NK-92 treated with Interleukin-12 subunit alpha and Interleukin-12 subunit beta, amount 100 ng/mL, for 24 hours (cell line): ENCODE measurements around the gene ID1.
A peak's percentile ranks its signal among the peaks of the same experiment; 100 is the strongest.
"Not testable (repeated sequence)": the region's sequence is repeated elsewhere in the genome, so short reads cannot be mapped to it uniquely, and the experiment has no call there.

Experiments
- DNase-seq: peaks from one replicate; lab custom pipeline; 2025; lab: John Stamatoyannopoulos, UW

ID1 gene

GRCh38 chr20:31602431-31602778, 2.7 kb upstream of the ID1 start:
- DNase-seq, result no peak

DNA sequence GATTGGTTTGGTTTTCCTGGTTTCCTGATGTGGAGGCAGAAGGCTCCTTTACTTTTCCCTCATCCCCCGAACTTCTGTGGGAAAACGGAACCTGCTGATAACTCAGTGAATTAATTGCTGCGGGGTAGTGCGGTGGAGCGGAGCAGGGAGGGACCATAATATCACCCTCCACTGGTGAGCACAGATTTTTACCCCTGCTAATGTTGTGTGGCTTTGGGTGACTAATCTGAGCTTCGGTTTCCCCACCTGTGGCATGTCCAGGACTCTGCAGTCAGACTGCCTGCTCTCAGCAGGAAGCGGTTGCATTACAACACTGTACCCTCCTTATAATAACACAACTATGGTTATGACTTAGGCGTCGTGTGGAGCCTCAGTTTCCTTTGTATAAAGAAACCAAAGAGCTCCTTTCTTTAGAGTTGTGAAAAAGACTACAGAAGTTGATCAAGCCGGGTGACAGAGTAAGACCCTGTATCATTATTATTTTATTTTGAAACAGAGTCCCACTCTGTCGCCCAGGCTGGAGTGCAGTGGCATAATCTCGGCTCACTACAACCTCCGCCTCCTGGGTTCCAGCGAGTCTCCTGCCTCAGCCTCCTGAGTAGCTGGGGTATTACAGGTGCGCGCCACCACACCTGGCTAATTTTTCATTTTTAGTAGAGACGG, 2.2 kb upstream of the ID1 start:
- peak; percentile 75 for DNase-seq

DNA sequence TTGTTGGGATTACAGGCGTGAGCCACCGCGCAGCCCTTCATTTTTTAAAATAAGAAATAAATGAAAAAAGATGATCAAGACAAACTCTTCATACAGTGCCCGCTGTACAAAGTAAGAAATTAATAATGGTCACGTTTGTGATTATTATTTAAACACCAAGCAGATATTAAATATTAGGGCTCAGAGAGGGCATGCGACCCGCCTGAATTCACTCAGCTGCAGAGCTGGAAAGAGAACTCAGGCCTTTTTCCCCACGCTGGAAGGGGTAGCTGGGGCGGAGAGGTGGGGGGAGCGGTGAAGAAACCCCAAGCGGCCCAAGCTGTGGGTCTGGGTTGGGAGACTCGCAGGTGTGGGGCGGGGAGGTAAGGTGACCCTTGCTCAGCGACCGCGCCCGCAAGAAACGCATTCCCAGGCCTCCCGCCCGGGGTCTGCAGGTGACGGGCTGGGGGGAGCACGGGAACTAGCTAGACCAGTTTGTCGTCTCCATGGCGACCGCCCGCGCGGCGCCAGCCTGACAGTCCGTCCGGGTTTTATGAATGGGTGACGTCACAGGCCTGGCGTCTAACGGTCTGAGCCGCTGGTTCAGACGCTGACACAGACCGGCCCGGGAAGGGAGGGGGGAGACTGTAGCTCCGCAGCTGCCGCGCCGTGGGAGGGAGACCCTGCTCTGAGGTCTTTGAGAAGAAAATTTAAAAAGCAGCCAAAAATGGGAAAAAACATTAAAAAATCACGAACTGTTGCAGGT, 1.1 kb upstream of the ID1 start:
- peak; percentile 79 for DNase-seq

DNA sequence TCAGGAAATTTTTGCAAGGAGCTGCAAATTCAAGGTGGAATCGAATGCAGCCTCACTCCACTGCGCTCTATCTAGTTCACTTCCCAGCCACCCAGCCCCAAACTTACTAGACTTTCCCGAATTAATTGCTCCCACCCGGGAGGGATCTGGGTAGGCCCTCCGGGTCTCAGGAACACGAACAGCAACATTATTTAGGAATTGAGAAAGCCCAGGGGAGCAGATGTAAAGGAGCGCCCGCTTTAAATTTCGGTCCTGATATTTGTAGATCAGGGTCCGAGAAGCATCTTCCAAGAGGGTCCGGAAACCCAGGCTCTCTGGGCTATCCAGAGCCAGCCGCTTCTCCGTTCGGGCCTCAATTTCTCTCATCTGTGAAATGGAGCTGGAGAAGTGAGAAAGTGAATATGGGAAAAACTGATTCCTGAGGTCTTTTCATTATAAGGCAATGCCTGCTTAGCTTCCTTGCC, 490 bp upstream of the ID1 start:
- DNase-seq, result no peak

GRCh38 chr20:31605902-31606803, 1.1 kb downstream of the ID1 start:
- no peak for DNase-seq

DNA sequence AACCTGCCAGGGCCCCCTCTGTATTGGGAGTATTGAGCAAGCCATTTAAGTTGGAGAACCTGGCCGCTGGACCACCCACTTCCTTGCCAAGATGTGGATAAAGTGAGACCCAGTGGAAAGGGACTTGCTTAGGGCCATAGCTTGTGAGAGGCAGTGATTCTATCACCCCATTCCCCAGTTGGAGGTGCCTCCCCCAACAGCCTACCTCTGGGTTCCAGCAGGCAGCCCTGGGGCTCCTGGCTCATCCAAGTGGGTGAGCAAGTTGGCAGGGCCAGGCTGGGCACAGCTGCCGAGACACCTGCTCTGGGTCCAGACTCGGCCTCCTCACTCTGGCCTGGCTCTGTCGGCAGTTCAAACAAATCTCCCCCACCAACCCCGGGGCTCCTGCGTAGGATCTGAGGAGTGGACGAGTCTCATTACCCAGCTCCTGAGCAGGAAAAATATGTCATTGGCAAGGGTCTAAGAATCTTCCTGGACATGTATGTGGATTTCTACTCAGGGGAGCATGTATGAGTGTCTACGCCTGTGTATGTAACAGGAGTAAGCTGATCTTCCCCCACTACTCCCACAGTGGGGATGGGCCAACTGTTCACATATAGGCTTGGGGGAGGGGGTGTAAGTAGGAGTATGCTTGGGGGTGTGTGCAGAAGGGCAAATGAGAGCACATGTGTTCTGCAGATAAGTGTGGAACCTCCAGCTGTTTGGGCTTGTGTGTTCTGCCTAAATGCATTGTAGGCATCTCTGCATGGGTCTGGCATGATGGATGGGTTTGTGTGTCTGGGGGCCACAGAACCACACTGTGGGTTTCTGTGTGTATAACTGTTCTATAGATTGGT, 1.9 kb downstream of the ID1 start:
- DNase-seq, result no peak

DNA sequence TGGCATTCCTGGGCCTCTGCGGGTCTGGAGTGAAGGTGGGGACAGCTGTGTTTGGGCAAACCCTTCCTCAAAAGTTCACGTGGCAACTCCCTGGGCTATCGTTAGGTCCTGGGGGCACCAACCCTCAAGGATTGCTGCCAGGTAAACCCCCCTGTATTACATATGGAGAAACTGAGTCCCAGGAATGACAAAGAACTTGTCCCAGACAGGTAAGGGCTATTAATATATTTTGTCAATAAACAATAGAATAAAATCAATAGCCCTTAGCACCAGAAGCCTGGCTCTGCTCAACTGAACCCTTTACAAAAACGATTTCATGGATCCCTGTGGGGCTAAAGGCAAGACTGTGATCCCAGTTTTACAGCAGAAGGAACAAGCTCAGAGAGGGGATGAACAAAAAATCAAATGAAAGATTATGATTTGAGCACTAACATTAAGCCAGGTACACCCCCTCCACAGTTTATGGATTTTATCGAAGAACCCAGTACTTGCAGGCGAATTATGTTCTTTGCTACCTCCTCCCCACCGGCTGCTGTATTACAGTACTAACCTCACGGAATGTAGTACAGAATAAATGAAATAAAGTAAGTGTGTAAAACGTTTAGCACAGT, 2.7 kb downstream of the ID1 start:
- DNase-seq, result no peak

DNA sequence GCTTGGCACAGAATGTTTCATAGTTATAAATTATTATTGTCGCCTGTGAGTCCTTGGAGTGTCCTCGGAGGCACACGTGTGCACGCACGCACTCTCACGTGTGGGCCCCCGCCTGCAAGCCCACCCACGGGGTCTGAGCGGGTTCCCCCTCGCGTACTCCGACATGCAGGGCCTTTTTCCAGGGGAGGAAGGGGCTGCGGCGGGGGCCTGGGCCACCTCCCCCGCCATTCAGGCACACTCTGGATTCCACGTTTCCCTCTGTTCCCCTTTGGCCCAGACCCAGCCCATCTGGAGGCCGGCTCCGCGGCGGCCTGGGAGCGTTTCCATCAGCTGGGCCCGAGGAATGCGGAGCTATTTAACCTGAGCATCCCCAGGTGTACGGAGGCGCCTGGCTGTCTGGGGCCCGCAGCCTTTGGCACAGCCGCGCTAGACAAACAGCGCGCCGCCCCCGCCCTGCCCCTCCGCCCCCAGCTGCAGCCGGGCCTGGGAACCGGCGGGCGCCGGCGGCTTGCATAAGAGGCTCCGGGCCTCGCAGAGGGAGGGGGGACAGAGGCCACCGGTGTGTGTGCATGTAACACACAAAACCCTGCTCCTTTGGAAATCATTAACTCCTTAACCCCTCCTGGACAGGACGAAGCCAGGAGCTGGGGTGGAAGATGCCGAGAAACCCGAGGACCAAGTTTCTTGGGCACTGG, 3.3 kb downstream of the ID1 start:
- no peak for DNase-seq

DNA sequence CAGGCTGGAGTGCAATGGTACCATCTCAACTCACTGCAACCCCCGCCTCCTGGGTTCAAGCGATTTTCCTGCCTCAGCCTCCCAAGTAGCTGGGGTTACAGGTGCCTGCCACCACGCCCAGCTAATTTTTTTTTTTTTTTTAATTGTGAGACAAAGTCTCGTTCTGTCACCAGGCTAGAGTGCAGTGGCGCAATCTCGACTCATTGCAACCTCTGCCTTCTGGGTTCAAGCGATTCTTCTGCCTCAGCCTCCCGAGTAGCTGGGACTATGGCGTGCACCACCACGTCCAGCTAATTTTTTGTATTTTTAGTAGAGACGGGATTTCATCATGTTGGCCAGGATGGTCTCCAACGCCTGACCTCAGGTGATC, 7.2 kb downstream of the ID1 start:
- not testable (repeated sequence) for DNase-seq

GRCh38 chr20:31615416-31615815, 10.3 kb downstream of the ID1 start:
- DNase-seq, result no peak

DNA sequence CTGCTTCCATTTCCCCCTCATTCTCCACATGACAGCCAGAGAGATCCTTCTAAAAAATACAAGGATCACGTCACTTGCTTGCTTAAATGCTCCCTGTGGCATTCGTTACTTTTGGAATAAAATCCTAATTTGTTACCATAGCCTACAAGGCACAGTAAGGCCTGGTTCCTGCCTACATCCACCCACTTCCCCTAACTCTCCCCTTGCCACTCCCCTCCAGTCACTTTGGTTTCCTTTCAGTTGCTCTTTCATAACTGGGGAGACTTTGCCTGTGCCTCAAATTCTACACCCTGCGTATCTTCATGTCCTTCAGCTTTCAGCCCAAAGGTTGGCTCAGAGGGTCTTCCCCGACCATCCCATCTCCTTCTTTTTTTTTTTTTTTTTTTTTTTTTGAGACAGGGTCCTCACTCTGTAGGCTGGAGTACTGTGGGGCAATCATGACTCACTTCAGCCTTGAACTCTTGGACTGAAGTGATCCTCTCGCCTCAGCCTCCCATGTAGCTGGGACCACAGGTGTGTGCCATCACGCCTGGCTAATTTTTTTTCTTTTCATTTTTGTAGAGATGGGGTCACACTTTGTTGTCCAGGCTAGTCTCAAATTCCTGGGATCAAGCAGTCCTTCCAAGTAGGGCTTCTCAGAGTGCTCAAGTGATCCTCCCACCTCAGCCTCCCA, 12.5 kb downstream of the ID1 start:
- DNase-seq, result no peak

- DNase-seq, result no peak
Observed at GRCh38 chr20:31620246-31620645, 15.2 kb downstream of the ID1 start.

- not testable (repeated sequence) for DNase-seq
Observed at GRCh38 chr20:31623123-31623505, 18.0 kb downstream of the ID1 start.

DNA sequence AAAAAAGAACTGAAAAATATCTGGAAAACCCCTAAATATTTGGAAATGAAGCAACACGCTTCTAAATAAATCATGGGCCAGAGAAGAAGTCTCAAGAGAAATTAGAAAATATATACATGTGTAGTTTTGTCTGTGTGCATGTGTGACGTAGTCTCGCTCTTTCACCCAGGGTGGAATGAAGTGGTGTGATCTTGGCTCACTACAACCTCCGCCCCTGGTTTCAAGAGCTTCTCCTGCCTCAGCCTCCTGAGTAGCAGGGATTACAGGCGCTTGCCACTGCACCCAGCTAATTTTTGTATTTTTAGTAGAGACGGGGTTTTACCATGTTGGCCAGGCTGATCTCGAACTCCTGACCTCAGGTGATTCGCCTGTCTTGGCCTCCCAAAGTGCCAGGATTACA, 21.4 kb downstream of the ID1 start:
- DNase-seq, result not testable (repeated sequence)

- DNase-seq, result not testable (repeated sequence)
Observed at GRCh38 chr20:31628057-31628456, 23.0 kb downstream of the ID1 start.

GRCh38 chr20:31630187-31630790, 25.2 kb downstream of the ID1 start:
- no peak for DNase-seq

- DNase-seq, result no peak
Observed at GRCh38 chr20:31632548-31633338, 27.7 kb downstream of the ID1 start.

GRCh38 chr20:31633339-31633914, 28.3 kb downstream of the ID1 start:
- DNase-seq, result no peak

DNA sequence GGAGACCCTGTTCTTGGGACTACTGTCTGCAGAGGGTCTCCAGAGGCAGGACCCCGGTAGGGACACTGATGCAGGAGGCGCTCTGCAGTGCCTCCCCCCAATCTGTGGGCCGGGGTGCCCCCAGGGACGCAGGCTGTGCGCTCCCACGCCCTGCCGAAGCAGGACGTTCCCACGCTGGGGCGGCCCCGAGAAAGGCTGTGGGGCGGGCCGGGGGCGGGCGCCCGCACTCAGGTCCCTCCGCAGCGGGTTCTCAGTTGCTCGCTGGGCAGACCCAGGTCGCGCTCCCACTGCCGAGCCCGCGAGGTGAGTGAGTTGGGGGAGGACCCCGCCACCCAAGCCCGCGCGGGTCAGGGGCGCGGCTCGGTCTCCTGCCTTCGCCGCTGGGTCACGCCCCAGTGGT, 32.6 kb downstream of the ID1 start, which contains the start of gene COX4I2:
Gene COX4I2 (plus strand): TSS at position 253 of the 400 bp plus-strand sequence. CDS start 1,106 bp downstream, outside the sequence.
- no peak for DNase-seq
